ENCODE data around the gene BEND4.

The BEND4 gene

GRCh38 chr4:42104521-42104920 is 47.9 kb downstream of the BEND4 start:
- DNase-seq (ENCODE audit: low read depth): no peak

GRCh38 chr4:42101446-42101975 is 50.9 kb downstream of the BEND4 start:
- no peak for DNase-seq (ENCODE audit: low read depth)

- DNase-seq (ENCODE audit: low read depth): no peak
Measured at GRCh38 chr4:42088386-42088785, 64.1 kb downstream of the BEND4 start.

- no peak for DNase-seq (ENCODE audit: low read depth)
Measured at GRCh38 chr4:42083816-42084215, 68.6 kb downstream of the BEND4 start.

- DNase-seq (ENCODE audit: low read depth): no peak
Measured at GRCh38 chr4:42080306-42080705, 72.1 kb downstream of the BEND4 start.

GRCh38 chr4:42078184-42078801 is 74.2 kb downstream of the BEND4 start:
- DNase-seq (ENCODE audit: low read depth): no peak

GRCh38 chr4:42074294-42074693 is 78.2 kb downstream of the BEND4 start:
- no peak for DNase-seq (ENCODE audit: low read depth)

GRCh38 chr4:42070463-42070862 is 82.0 kb downstream of the BEND4 start:
- no peak for DNase-seq (ENCODE audit: low read depth)

GRCh38 chr4:42067264-42067663 is 85.2 kb downstream of the BEND4 start:
- no peak for DNase-seq (ENCODE audit: low read depth)

GRCh38 chr4:42066402-42066801 is 86.1 kb downstream of the BEND4 start:
- no peak for DNase-seq (ENCODE audit: low read depth)

Data from activated T-cell treated with anti-CD3 and anti-CD28 coated beads for 48 hours (primary cell).